HG02970 (cell line): ENCODE results near the gene BRAT1.

ENCODE experiments used
- ATAC-seq: cut with Tn5 transposase; IDR thresholded peaks from one replicate; pipeline ENCODE4 v1.9.1; 2021; ENCODE audit warnings: mild to moderate bottlenecking, moderate library complexity, moderate number of reproducible peaks; ENCODE audit not compliant: unreplicated experiment, low FRiP score

Gene BRAT1

GRCh38 chr7:2501947-2502646 is 53.2 kb downstream of the BRAT1 start:
- no peak for ATAC-seq

GRCh38 chr7:2500701-2501100 is 54.6 kb downstream of the BRAT1 start:
- ATAC-seq: no peak

DNA sequence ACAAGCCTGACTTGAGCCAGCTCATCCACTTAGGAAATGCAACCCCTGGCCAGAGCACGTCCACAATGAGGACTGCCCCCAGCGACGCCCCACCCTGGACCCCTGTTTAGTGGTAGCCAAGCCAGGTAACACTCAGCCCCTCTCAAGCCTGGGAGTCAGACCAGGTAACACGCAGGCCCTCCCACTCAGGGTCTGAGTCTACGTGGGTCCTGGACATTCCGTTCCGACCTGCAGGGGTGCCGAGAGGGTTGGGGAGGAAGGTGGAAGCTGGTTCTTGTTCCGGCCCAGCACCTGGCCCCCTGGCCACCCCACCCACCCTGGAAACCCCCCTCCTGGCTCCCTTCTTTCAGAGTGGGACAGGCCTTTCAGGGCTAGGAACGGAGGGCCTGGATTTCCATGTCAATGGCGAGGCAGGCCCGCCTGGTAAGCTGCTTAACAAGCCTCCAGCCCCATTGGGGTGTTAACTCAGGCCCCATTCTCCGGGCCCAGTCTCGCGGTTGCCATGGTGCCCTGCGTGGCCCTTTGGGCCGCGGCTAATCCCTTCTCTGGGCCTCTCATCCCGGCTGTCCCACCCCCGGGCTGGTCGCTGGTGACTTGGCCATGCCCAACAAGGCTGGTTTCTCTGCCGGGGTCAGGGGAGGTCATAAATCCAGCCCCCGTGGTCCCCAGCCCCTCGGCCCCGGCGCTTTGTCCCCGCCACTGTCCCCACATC is 55.4 kb downstream of the BRAT1 start:
- ATAC-seq: no peak

- ATAC-seq: no peak
These were observed 56.1 kb downstream of the BRAT1 start for GRCh38 chr7:2499181-2499580.

- no peak for ATAC-seq
These were observed 56.6 kb downstream of the BRAT1 start for GRCh38 chr7:2498708-2499107.

DNA sequence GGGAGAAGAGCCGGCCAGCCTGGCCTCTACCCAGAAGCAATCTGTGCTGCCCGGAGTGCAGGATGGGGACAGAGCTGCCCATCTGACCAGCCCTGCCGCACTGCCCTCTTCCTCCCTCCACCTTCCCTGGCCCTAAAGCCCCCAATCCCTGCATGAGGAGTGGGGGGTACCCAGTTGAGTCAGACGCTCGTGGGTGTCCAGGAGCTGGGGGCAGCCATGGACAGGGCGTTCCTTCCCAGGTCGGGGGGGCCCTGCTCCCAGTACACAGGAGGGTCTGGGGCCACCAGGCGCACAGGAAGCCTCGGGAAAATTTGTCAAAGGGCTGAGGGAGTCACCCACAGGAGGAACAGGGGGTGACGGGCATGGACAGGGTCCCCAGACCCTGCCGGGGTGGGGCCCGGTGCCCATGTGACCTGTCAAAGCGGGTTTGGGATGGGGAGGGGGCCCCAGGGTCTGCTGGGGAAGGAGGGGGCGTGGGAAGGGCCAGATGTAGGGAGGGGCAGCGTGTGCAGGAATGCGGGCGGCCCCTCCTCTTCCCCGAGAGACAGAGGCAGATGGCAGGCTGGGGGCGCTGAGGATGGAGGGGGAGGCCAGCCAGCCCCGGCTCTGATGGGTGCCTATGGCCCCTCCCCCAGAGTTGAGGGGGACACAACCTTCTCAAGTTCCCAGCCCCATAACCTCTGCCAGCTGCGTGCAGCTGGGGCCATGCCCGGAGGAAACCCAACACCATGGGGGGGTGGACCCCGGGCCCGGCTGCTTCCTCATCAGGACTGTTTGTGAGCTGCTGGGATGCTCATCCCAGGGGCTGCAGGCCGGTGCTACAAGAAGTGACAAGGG is 57.6 kb downstream of the BRAT1 start:
- ATAC-seq: no peak

- ATAC-seq: no peak
These were observed 58.3 kb downstream of the BRAT1 start for GRCh38 chr7:2497065-2497464.

GRCh38 chr7:2496375-2496774 is 58.9 kb downstream of the BRAT1 start:
- no peak for ATAC-seq

GRCh38 chr7:2495418-2496299 is 59.7 kb downstream of the BRAT1 start:
- ATAC-seq: no peak

DNA sequence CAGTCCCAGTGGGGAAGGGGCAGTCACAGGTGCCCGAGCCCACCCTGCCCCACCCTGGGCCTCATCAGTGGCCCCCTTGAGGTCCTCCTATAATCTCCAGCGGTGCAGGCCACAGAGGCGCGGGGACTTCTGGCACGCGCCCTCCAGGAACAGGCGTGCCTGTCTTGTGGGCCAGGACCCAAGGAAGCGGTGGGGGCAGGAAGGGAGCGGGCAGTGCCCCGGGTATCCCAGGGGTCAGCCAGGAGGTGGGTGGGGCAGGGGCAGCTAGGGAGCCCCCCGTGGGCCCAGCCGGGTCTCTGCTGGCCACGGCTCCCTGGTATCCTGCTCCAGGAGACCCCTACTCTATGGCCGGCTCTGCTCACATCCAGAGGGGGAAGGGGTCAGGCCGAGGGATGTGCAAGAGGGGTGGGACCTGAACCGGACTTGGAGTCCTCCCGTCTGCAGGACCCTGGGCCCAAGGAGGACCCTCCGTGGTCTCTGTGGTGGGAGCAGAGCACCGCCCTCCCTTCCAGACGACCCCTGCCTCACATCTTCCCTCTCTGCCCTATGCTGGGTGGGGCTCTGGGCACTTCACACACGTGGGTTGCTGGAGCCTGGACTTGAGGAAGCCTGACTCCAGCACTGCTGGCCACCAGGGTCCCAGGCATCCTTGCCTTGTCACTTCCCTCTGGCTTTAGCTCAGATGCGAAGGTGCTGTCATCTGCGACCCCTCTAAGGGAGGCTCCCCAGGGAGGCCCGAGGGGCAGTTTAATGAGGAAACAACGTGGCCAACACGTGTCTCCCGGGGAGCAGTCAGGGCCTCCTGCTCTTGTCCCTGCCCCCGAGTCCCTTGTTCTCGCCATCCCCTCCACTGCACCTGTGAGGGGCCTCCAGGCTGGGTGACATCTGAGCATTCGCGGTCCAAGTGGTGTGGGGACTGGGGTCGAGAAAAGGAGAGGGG is 60.9 kb downstream of the BRAT1 start:
- ATAC-seq: no peak

DNA sequence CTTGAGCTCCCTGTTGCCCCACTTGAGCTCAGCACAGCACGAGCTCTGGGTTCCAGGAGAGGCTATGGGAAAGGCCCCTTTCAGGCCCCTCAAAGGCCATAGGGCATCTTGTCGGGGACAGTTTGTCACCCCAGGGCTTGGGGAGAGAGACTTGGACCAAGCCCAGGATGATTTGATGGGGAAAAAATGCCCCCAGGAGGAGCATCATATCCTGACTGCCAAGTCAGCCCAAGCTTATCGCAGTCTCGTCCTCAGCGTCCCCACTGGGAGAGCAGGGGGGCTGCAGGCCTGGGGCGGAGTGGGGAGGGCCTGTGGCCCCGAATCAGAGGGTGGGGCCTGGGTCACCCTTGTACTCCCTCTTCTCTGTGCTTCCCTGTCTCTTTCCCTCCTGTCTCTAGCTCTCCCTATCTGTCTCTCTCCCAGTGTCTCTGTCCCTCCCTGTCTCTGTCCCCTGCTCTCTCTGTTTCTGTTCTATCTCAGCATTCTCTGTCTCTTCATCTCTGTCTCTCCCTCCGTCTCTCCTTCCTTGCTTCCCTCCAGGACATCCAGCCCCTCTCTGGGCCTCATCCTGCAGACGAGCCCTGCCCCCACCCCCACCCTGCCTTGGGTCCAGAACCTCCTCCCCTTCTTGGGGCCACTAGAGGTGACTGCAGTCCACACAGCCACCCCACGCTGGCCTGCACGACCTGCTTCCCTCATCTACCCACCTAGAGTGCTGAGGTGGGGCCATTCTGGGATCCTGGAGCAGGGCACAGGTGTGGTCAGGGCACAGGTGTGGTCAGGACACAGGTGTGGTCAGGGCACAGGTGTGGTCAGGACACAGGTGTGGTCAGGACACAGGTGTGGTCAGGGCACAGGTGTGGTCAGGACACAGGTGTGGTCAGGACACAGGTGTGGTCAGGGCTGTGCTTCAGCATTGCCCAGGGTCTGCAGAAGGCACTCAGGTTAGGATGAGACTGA is 61.8 kb downstream of the BRAT1 start:
- ATAC-seq: no peak

- ATAC-seq: no peak
These were observed 63.3 kb downstream of the BRAT1 start for GRCh38 chr7:2492038-2492437.

GRCh38 chr7:2490181-2490651 is 65.1 kb downstream of the BRAT1 start:
- ATAC-seq: no peak

DNA sequence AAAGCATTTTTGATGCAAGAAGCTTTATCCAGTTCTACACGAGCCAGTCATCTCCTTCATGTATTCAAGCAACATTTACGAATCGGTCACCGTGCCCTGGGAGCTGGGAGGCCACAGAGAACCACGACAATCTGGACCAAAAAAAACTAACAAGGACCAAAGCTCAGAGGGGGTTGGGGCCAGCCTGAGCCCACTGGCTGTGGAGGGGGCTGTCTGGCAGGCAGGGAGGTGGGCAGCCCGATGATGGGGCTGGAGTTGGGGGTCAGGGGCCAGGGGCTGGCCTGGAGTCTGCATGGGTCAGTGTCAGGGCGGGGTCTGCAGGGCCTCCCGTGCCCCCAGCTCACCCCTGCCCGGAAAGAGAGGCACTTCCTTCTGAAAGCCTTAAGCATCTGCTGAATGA is 66.6 kb downstream of the BRAT1 start:
- ATAC-seq: no peak

DNA sequence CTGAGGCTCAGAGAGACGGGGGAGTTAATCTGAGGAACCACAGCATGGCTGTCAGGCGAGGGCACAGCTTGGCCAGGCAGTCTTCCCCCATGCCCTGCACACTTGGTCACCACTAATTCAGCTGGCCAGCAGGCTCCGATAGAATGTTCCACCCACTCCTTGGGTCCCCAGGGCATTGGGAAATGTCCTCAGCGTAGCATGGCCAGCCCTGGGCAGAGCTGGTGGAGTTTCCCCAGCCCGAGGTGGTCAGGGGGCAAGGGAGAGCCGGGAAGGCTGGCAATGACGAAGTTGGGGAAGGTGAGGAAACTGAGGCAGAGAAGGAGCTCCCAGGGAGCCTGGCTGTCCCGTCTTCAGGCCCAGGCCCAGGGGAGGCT is 67.1 kb downstream of the BRAT1 start:
- ATAC-seq: no peak
